ENCODE results near the gene TCTN3.

GRCh38 chr10:95648138-95648537, 45.6 kb downstream of the TCTN3 start:
- TF ChIP-seq CTCF (IDR thresholded peaks at IDR 0.05 in 4 of 5, conservative IDR thresholded peaks at IDR 0.05 in 1 of 5) = no peak
- TF ChIP-seq POLR2A (IDR thresholded peaks at IDR 0.05) = no peak

Data from gastrocnemius medialis (tissue), 4 donors.